ENCODE measurements around the gene FGD5.

FGD5 gene

GRCh38 chr3:14877469-14877868, 58.7 kb downstream of the FGD5 start:
- Histone ChIP-seq H3K9ac (ENCODE audit: low read length) (peak overlapping the region; percentile 46), H3K4me3 (ENCODE audit: low read length) (no peak overlapping the region), H3K4me1 (ENCODE audit: control insufficient read depth, insufficient read depth, low read length) (peaks cover 40% of the 10 kb centered on the region), H3K9me3 (ENCODE audit: control insufficient read depth, low read length) (no peaks in the 10 kb centered on the region), H3K36me3 (ENCODE audit: control insufficient read depth, insufficient read depth, low read length) (no peaks in the 10 kb centered on the region), H3K27me3 (ENCODE audit: control insufficient read depth, insufficient read depth, low read length) (no peaks in the 10 kb centered on the region)

GRCh38 chr3:14879211-14879874, 60.6 kb downstream of the FGD5 start:
- H3K9ac ChIP-seq (ENCODE audit: low read length) = no peak overlapping the region
- H3K27me3 ChIP-seq (ENCODE audit: control insufficient read depth, insufficient read depth, low read length) = no peaks in the 10 kb centered on the region
- no peaks in the 10 kb centered on the region for H3K36me3 ChIP-seq (ENCODE audit: control insufficient read depth, insufficient read depth, low read length)
- H3K4me1 ChIP-seq (ENCODE audit: control insufficient read depth, insufficient read depth, low read length) = peaks cover 36% of the 10 kb centered on the region
- no peak overlapping the region for H3K4me3 ChIP-seq (ENCODE audit: low read length)
- H3K9me3 ChIP-seq (ENCODE audit: control insufficient read depth, low read length) = no peaks in the 10 kb centered on the region

- no peak overlapping the region for H3K9ac ChIP-seq (ENCODE audit: low read length)
- H3K36me3 ChIP-seq (ENCODE audit: control insufficient read depth, insufficient read depth, low read length) = no peaks in the 10 kb centered on the region
- H3K9me3 ChIP-seq (ENCODE audit: control insufficient read depth, low read length) = no peaks in the 10 kb centered on the region
- H3K4me3 ChIP-seq (ENCODE audit: low read length) = no peak overlapping the region
- no peaks in the 10 kb centered on the region for H3K27me3 ChIP-seq (ENCODE audit: control insufficient read depth, insufficient read depth, low read length)
- peaks cover 31% of the 10 kb centered on the region for H3K4me1 ChIP-seq (ENCODE audit: control insufficient read depth, insufficient read depth, low read length)
These were observed 61.8 kb downstream of the FGD5 start for GRCh38 chr3:14880447-14881106.

- no peaks in the 10 kb centered on the region for H3K36me3 ChIP-seq (ENCODE audit: control insufficient read depth, insufficient read depth, low read length)
- H3K27me3 ChIP-seq (ENCODE audit: control insufficient read depth, insufficient read depth, low read length) = no peaks in the 10 kb centered on the region
- H3K4me3 ChIP-seq (ENCODE audit: low read length) = no peak overlapping the region
- H3K4me1 ChIP-seq (ENCODE audit: control insufficient read depth, insufficient read depth, low read length) = peaks cover 13% of the 10 kb centered on the region
- H3K9me3 ChIP-seq (ENCODE audit: control insufficient read depth, low read length) = no peaks in the 10 kb centered on the region
- H3K9ac ChIP-seq (ENCODE audit: low read length) = no peak overlapping the region
These were observed 64.5 kb downstream of the FGD5 start for GRCh38 chr3:14883226-14883625.

GRCh38 chr3:14884665-14885064, 65.9 kb downstream of the FGD5 start:
- no peak overlapping the region for H3K9ac ChIP-seq (ENCODE audit: low read length)
- no peaks in the 10 kb centered on the region for H3K9me3 ChIP-seq (ENCODE audit: control insufficient read depth, low read length)
- H3K27me3 ChIP-seq (ENCODE audit: control insufficient read depth, insufficient read depth, low read length) = no peaks in the 10 kb centered on the region
- peaks cover under 1% of the 10 kb centered on the region for H3K4me1 ChIP-seq (ENCODE audit: control insufficient read depth, insufficient read depth, low read length)
- H3K36me3 ChIP-seq (ENCODE audit: control insufficient read depth, insufficient read depth, low read length) = no peaks in the 10 kb centered on the region
- no peak overlapping the region for H3K4me3 ChIP-seq (ENCODE audit: low read length)

- no peak overlapping the region for H3K9ac ChIP-seq (ENCODE audit: low read length)
- H3K9me3 ChIP-seq (ENCODE audit: control insufficient read depth, low read length) = no peaks in the 10 kb centered on the region
- no peak overlapping the region for H3K4me3 ChIP-seq (ENCODE audit: low read length)
- no peaks in the 10 kb centered on the region for H3K27me3 ChIP-seq (ENCODE audit: control insufficient read depth, insufficient read depth, low read length)
- no peaks in the 10 kb centered on the region for H3K4me1 ChIP-seq (ENCODE audit: control insufficient read depth, insufficient read depth, low read length)
- H3K36me3 ChIP-seq (ENCODE audit: control insufficient read depth, insufficient read depth, low read length) = no peaks in the 10 kb centered on the region
These were observed 66.5 kb downstream of the FGD5 start for GRCh38 chr3:14885307-14885706.

- Histone ChIP-seq H3K9me3 (ENCODE audit: control insufficient read depth, low read length) (no peaks in the 10 kb centered on the region), H3K27me3 (ENCODE audit: control insufficient read depth, insufficient read depth, low read length) (no peaks in the 10 kb centered on the region), H3K9ac (ENCODE audit: low read length) (no peak overlapping the region), H3K36me3 (ENCODE audit: control insufficient read depth, insufficient read depth, low read length) (no peaks in the 10 kb centered on the region), H3K4me3 (ENCODE audit: low read length) (no peak overlapping the region), H3K4me1 (ENCODE audit: control insufficient read depth, insufficient read depth, low read length) (no peaks in the 10 kb centered on the region)
These were observed 67.3 kb downstream of the FGD5 start for GRCh38 chr3:14886101-14886500.

- no peaks in the 10 kb centered on the region for H3K27me3 ChIP-seq (ENCODE audit: control insufficient read depth, insufficient read depth, low read length)
- H3K9ac ChIP-seq (ENCODE audit: low read length) = no peak overlapping the region
- no peaks in the 10 kb centered on the region for H3K4me1 ChIP-seq (ENCODE audit: control insufficient read depth, insufficient read depth, low read length)
- no peaks in the 10 kb centered on the region for H3K9me3 ChIP-seq (ENCODE audit: control insufficient read depth, low read length)
- H3K36me3 ChIP-seq (ENCODE audit: control insufficient read depth, insufficient read depth, low read length) = no peaks in the 10 kb centered on the region
- no peak overlapping the region for H3K4me3 ChIP-seq (ENCODE audit: low read length)
These were observed 70.4 kb downstream of the FGD5 start for GRCh38 chr3:14889205-14889604.

- no peaks in the 10 kb centered on the region for H3K27me3 ChIP-seq (ENCODE audit: control insufficient read depth, insufficient read depth, low read length)
- no peaks in the 10 kb centered on the region for H3K4me1 ChIP-seq (ENCODE audit: control insufficient read depth, insufficient read depth, low read length)
- no peak overlapping the region for H3K4me3 ChIP-seq (ENCODE audit: low read length)
- no peaks in the 10 kb centered on the region for H3K36me3 ChIP-seq (ENCODE audit: control insufficient read depth, insufficient read depth, low read length)
- no peaks in the 10 kb centered on the region for H3K9me3 ChIP-seq (ENCODE audit: control insufficient read depth, low read length)
- no peak overlapping the region for H3K9ac ChIP-seq (ENCODE audit: low read length)
These were observed 71.2 kb downstream of the FGD5 start for GRCh38 chr3:14889943-14890342.

GRCh38 chr3:14890476-14890875, 71.7 kb downstream of the FGD5 start:
- H3K9ac ChIP-seq (ENCODE audit: low read length) = no peak overlapping the region
- no peaks in the 10 kb centered on the region for H3K9me3 ChIP-seq (ENCODE audit: control insufficient read depth, low read length)
- no peaks in the 10 kb centered on the region for H3K27me3 ChIP-seq (ENCODE audit: control insufficient read depth, insufficient read depth, low read length)
- no peak overlapping the region for H3K4me3 ChIP-seq (ENCODE audit: low read length)
- no peaks in the 10 kb centered on the region for H3K36me3 ChIP-seq (ENCODE audit: control insufficient read depth, insufficient read depth, low read length)
- no peaks in the 10 kb centered on the region for H3K4me1 ChIP-seq (ENCODE audit: control insufficient read depth, insufficient read depth, low read length)

- H3K4me1 ChIP-seq (ENCODE audit: control insufficient read depth, insufficient read depth, low read length) = no peaks in the 10 kb centered on the region
- H3K4me3 ChIP-seq (ENCODE audit: low read length) = no peak overlapping the region
- H3K9me3 ChIP-seq (ENCODE audit: control insufficient read depth, low read length) = no peaks in the 10 kb centered on the region
- no peaks in the 10 kb centered on the region for H3K36me3 ChIP-seq (ENCODE audit: control insufficient read depth, insufficient read depth, low read length)
- H3K27me3 ChIP-seq (ENCODE audit: control insufficient read depth, insufficient read depth, low read length) = no peaks in the 10 kb centered on the region
- H3K9ac ChIP-seq (ENCODE audit: low read length) = no peak overlapping the region
These were observed 72.7 kb downstream of the FGD5 start for GRCh38 chr3:14891135-14892132.

GRCh38 chr3:14892226-14892625, 73.5 kb downstream of the FGD5 start:
- Histone ChIP-seq H3K27me3 (ENCODE audit: control insufficient read depth, insufficient read depth, low read length) (no peaks in the 10 kb centered on the region), H3K9ac (ENCODE audit: low read length) (no peak overlapping the region), H3K4me3 (ENCODE audit: low read length) (no peak overlapping the region), H3K4me1 (ENCODE audit: control insufficient read depth, insufficient read depth, low read length) (no peaks in the 10 kb centered on the region), H3K9me3 (ENCODE audit: control insufficient read depth, low read length) (no peaks in the 10 kb centered on the region), H3K36me3 (ENCODE audit: control insufficient read depth, insufficient read depth, low read length) (no peaks in the 10 kb centered on the region)

All from mucosa of stomach (tissue), 1 donor.